H1 (cell line): ENCODE measurements around the gene MYO1D. TPM values are rescaled to one million over a fixed set of nuclear protein-coding genes. Genes with fewer than 3 reads are reported as not detected.

Source experiments
- CTCF ChIA-PET: fragments of 300-600 bp; sonication (Branson Sonifier 250); formaldehyde crosslinking; loops from one replicate; lab custom pipeline; 2021; ENCODE audit not compliant: partially characterized antibody; lab: Charles Lee
- POLR2A ChIA-PET: fragments of 300-600 bp; sonication (Branson Sonifier 250); formaldehyde crosslinking; loops from one replicate; lab custom pipeline; 2021; ENCODE audit warnings: inconsistent platforms; ENCODE audit not compliant: partially characterized antibody; lab: Charles Lee
- DNase-seq, 2 experiments: peaks; one replicate each; pipeline versions ENCODE4 v3.0.0 to v3.0.0-alpha.2; 2010 to 2022; ENCODE audit warnings: low spot score in 2 of 2, low read depth in 1 of 2, mixed read lengths in 1 of 2
- FAIRE-seq: peaks from 2 replicates; lab custom pipeline; 2011; peaks lifted over from hg19 to GRCh38; lab: Jason Lieb, UNC
- H2AFZ ChIP-seq: 2 replicates; pipeline ENCODE4 v1.8.1; 2012; ENCODE audit warnings: low read length, inconsistent platforms
- H2AK5ac ChIP-seq: 2 replicates; pipeline ENCODE4 v1.6.1; 2013; ENCODE audit warnings: low read depth, low read length
- H2BK120ac ChIP-seq: replicated peaks from 2 replicates; pipeline ENCODE3; 2013; ENCODE audit warnings: low read depth, low read length, inconsistent platforms
- H2BK12ac ChIP-seq: 2 replicates; pipeline ENCODE4 v1.6.1; 2013; ENCODE audit warnings: low read depth, low read length
- H2BK15ac ChIP-seq: 2 replicates; pipeline ENCODE4 v1.6.1; 2013; ENCODE audit warnings: low read length
- H2BK20ac ChIP-seq: 2 replicates; pipeline ENCODE4 v1.6.1; 2013; ENCODE audit warnings: low read length
- H2BK5ac ChIP-seq: 2 replicates; pipeline ENCODE4 v1.6.1; 2013; ENCODE audit warnings: low read depth, low read length
- H3K14ac ChIP-seq: 2 replicates; pipeline ENCODE4 v1.6.1; 2013; ENCODE audit warnings: inconsistent platforms; ENCODE audit not compliant: insufficient read length
- H3K18ac ChIP-seq: 2 replicates; pipeline ENCODE4 v1.6.1; 2013; ENCODE audit warnings: low read length; ENCODE audit errors: extremely low read depth
- H3K23ac ChIP-seq: 2 replicates; pipeline ENCODE4 v1.6.1; 2013; ENCODE audit warnings: inconsistent platforms; ENCODE audit not compliant: insufficient read length
- H3K23me2 ChIP-seq: 2 replicates; pipeline ENCODE4 v1.6.1; 2013; ENCODE audit warnings: low read depth, low read length
- H3K27ac ChIP-seq: 2 replicates; pipeline ENCODE4 v1.6.1; 2011; ENCODE audit warnings: low read depth, low read length, inconsistent platforms
- H3K27me3 ChIP-seq, 4 experiments: replicated peaks in 1 of 4; 1 replicate in 1 of 4; 2 replicates in 3 of 4; pipeline versions ENCODE4 v1.6.1 to v1.8.1; 2011 to 2013; ENCODE audit warnings: low read length in 3 of 4, mild to moderate bottlenecking in 3 of 4, inconsistent platforms in 2 of 4, mixed read lengths in 2 of 4, moderate library complexity in 1 of 4; ENCODE audit not compliant: control insufficient read depth in 3 of 4, insufficient read depth in 3 of 4; ENCODE audit errors: extremely low read depth in 1 of 4
- H3K36me3 ChIP-seq, 4 experiments: 2 replicates each; pipeline versions ENCODE4 v1.6.1 to v1.8.1; 2011 to 2013; ENCODE audit warnings: mild to moderate bottlenecking in 4 of 4, low read length in 3 of 4, moderate library complexity in 2 of 4, control low read depth in 1 of 4, inconsistent platforms in 1 of 4; ENCODE audit not compliant: insufficient read depth in 4 of 4, control insufficient read depth in 2 of 4
- H3K4ac ChIP-seq: replicated peaks from 2 replicates; pipeline ENCODE3; 2013; ENCODE audit warnings: low read length, low read depth, mixed read lengths, inconsistent platforms; ENCODE audit not compliant: insufficient read length
- H3K4me1 ChIP-seq, 4 experiments: replicated peaks in 1 of 4; 1 replicate in 1 of 4; 2 replicates in 3 of 4; pipeline versions ENCODE4 v1.6.1 to v1.8.1; 2011 to 2013; ENCODE audit warnings: low read length in 3 of 4, inconsistent platforms in 2 of 4, mixed read lengths in 1 of 4; ENCODE audit not compliant: insufficient read depth in 4 of 4, control insufficient read depth in 3 of 4
- H3K4me2 ChIP-seq, 2 experiments: 2 replicates each; pipeline versions ENCODE4 v1.6.1 to v1.8.1; 2011 to 2013; ENCODE audit warnings: low read depth in 2 of 2, low read length in 2 of 2, control low read depth in 1 of 2, inconsistent platforms in 1 of 2, mild to moderate bottlenecking in 1 of 2; ENCODE audit not compliant: insufficient read depth in 1 of 2
- H3K4me3 ChIP-seq, 4 experiments: fragments of 200-600, 300-600 bp in 1 of 4; sonication (generic), shearing (Covaris generic), sonication (Bioruptor Twin) in 1 of 4; 2 replicates each; pipeline versions ENCODE4 v1.5.1 to v1.8.1; 2011 to 2016; ENCODE audit warnings: low read length in 4 of 4, low read depth in 3 of 4, control low read depth in 2 of 4, inconsistent platforms in 2 of 4, mild to moderate bottlenecking in 2 of 4, mixed read lengths in 1 of 4, moderate library complexity in 1 of 4; ENCODE audit not compliant: insufficient read depth in 2 of 4; ENCODE audit errors: extremely low read depth in 1 of 4
- H3K56ac ChIP-seq: replicated peaks from 2 replicates; pipeline ENCODE3; 2013; ENCODE audit warnings: low read depth, mild to moderate bottlenecking, mixed read lengths, low read length, inconsistent platforms; ENCODE audit not compliant: insufficient read length
- H3K79me1 ChIP-seq: 2 replicates; pipeline ENCODE4 v1.6.1; 2013; ENCODE audit warnings: low read depth, low read length, control low read depth
- H3K79me2 ChIP-seq, 2 experiments: 2 replicates each; pipeline versions ENCODE4 v1.6.1 to v1.8.1; 2012 to 2013; ENCODE audit warnings: low read length in 2 of 2, mild to moderate bottlenecking in 2 of 2, inconsistent platforms in 1 of 2; ENCODE audit not compliant: insufficient read depth in 2 of 2, control insufficient read depth in 1 of 2
- H3K9ac ChIP-seq, 4 experiments: replicated peaks in 1 of 4; 1 replicate in 1 of 4; 2 replicates in 3 of 4; pipeline versions ENCODE4 v1.6.1 to v1.8.1; 2011 to 2013; ENCODE audit warnings: low read depth in 3 of 4, low read length in 3 of 4, control low read depth in 2 of 4, mild to moderate bottlenecking in 2 of 4, moderate library complexity in 2 of 4, inconsistent platforms in 1 of 4; ENCODE audit errors: extremely low read depth in 1 of 4
- H3K9me3 ChIP-seq, 2 experiments: 2 replicates each; pipeline versions ENCODE4 v1.6.1 to v1.8.1; 2012 to 2013; ENCODE audit warnings: mild to moderate bottlenecking in 2 of 2, moderate library complexity in 2 of 2, control low read depth in 1 of 2, inconsistent platforms in 1 of 2, low read depth in 1 of 2, low read length in 1 of 2, mixed read lengths in 1 of 2; ENCODE audit not compliant: insufficient read depth in 2 of 2
- H4K20me1 ChIP-seq, 2 experiments: replicated peaks in 1 of 2; 2 replicates each; pipeline versions ENCODE3 to v1.8.1; 2011 to 2013; ENCODE audit warnings: inconsistent platforms in 2 of 2, low read length in 2 of 2, mild to moderate bottlenecking in 1 of 2; ENCODE audit not compliant: insufficient read depth in 2 of 2, control insufficient read depth in 1 of 2
- H4K5ac ChIP-seq: 2 replicates; pipeline ENCODE4 v1.6.1; 2013; ENCODE audit warnings: low read length, low read depth, mixed read lengths, inconsistent platforms; ENCODE audit not compliant: insufficient read length
- H4K8ac ChIP-seq: 2 replicates; pipeline ENCODE4 v1.8.0; 2013; ENCODE audit warnings: mild to moderate bottlenecking, moderate library complexity, low read length, inconsistent platforms; ENCODE audit not compliant: insufficient read depth; ENCODE audit errors: extremely low read depth
- H4K91ac ChIP-seq: replicated peaks from 2 replicates; pipeline ENCODE3; 2013; ENCODE audit warnings: low read length, mixed read lengths, inconsistent platforms; ENCODE audit not compliant: insufficient read length
- BACH1 ChIP-seq: IDR thresholded peaks from 2 replicates; pipeline ENCODE4 v1.6.1; 2012; ENCODE audit warnings: low read length, improper control_type of control experiment
- CBX8 ChIP-seq: fragments of 300-800, 300-1000 bp; sonication (generic); IDR thresholded peaks from 2 replicates; pipeline ENCODE4 v1.7.1; 2016; ENCODE audit warnings: low read depth, low read length, borderline replicate concordance
- CREB1 ChIP-seq: IDR thresholded peaks from 2 replicates; pipeline ENCODE4 v1.6.1; 2012; ENCODE audit warnings: inconsistent platforms
- EGR1 ChIP-seq: IDR thresholded peaks from 2 replicates; pipeline ENCODE4 v1.6.1; 2011; ENCODE audit warnings: low read depth, low read length, borderline replicate concordance
- EP300 ChIP-seq, 2 experiments: IDR thresholded peaks; 1 replicate in 1 of 2; 2 replicates in 1 of 2; pipeline ENCODE4 v1.6.1; 2011 to 2012; ENCODE audit warnings: low read depth in 2 of 2, low read length in 2 of 2, mild to moderate bottlenecking in 2 of 2, borderline replicate concordance in 1 of 2, inconsistent platforms in 1 of 2, moderate library complexity in 1 of 2
- HDAC2 ChIP-seq, 2 experiments: fragments of 300-600 bp in 1 of 2; sonication (generic) in 1 of 2; IDR thresholded peaks; 2 replicates each; pipeline ENCODE4 v1.6.1; 2011 to 2012; ENCODE audit warnings: low read depth in 2 of 2, low read length in 2 of 2, mild to moderate bottlenecking in 2 of 2, moderate library complexity in 2 of 2, borderline replicate concordance in 1 of 2, inconsistent platforms in 1 of 2
- HDAC6 ChIP-seq: IDR thresholded peaks from one replicate; pipeline ENCODE4 v1.7.1; 2012; ENCODE audit warnings: low read depth, mild to moderate bottlenecking, inconsistent platforms, low read length, moderate library complexity
- SRF ChIP-seq: IDR thresholded peaks from 2 replicates; pipeline ENCODE4 v1.6.1; 2011; ENCODE audit warnings: mild to moderate bottlenecking, low read depth, low read length, moderate library complexity
- TBP ChIP-seq: IDR thresholded peaks from 2 replicates; pipeline ENCODE4 v1.6.1; 2011; ENCODE audit warnings: low read depth, low read length, improper control_type of control experiment
- YY1 ChIP-seq: IDR thresholded peaks from 2 replicates; pipeline ENCODE4 v1.6.1; 2011; ENCODE audit warnings: low read depth, mild to moderate bottlenecking, low read length
- WGBS, 2 experiments: shearing (Covaris generic) in 1 of 2; methylation state at CpG; one replicate each; pipeline versions ENCODE4 v1.1.6 to v1.1.7; 2013 to 2015; ENCODE audit warnings: low lambda C conversion rate in 2 of 2, mixed read lengths in 2 of 2, inconsistent platforms in 1 of 2, low coverage in 1 of 2, missing lambda C conversion rate in 1 of 2; ENCODE audit not compliant: insufficient replicate concordance in 2 of 2, insufficient coverage in 1 of 2, insufficient read length in 1 of 2; ENCODE audit errors: extremely low coverage in 1 of 2, missing lambda C conversion rate in 1 of 2; 5-methylcytosine and 5-hydroxymethylcytosine counted together
- polyA plus RNA-seq, 7 experiments: library from polyadenylated mRNA; depleted of rRNA in 3 of 7; stranded (reverse) in 5 of 7; unstranded in 2 of 7; fragments of >200 nt in 5 of 7; fragments of 200-250 nt in 2 of 7; gene quantifications; 1 replicate in 5 of 7; 2 replicates in 1 of 7; 4 replicates in 1 of 7; pipeline versions ENCODE4 v1.2.1 to v1.2.3, GENCODE V29; 2011 to 2013; ENCODE audit warnings: missing spikeins in 2 of 7, mixed read lengths in 2 of 7
- total RNA-seq: library from RNA; stranded (reverse); fragmentation: NEBNext Ultra II Directional; extraction: Animal tissue kit (Norgen Biotek cat#: 25700); gene quantifications from 2 replicates; pipeline ENCODE4 v1.2.1, GENCODE V29; 2021
- TF ChIP-seq, protein P1 (sequence below): IDR thresholded peaks from 2 replicates; pipeline ENCODE4 v1.6.1; 2012; ENCODE audit warnings: inconsistent platforms

The MYO1D gene
- total and polyA plus RNA-seq, 2 of the 8 experiments (the other 6 are each of a cell fraction or from before 2014, with no cell fraction given) = 6.5 to 25.4 TPM

DNA sequence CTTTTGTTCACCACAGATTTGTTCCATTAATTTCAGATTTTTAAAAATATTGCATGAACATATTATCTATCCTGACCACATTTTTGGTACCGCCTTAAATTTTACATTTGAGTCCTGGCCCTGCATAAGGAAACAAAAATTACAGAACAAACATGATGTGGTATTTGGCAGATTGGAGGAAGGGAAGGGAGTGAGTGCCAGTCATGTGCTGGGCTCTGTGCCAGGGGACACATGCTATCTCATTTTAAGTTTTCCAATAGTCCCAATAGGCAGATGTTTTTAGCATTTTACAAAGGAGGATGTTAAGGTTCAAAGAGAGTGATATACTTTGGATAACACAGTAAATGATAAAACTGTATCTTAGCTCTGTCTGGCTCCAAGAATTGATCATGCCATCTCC, 205.0 kb downstream of the MYO1D start:
- Histone ChIP-seq H3K9ac (no peak overlapping the region), H3K23ac (no peak overlapping the region), H3K27me3 (no peaks in the 10 kb centered on the region), H3K14ac (no peak overlapping the region), H4K91ac (no peak overlapping the region), H3K56ac (no peak overlapping the region), H3K18ac (no peak overlapping the region), H3K4ac (no peak overlapping the region), H3K23me2 (no peaks in the 10 kb centered on the region), H3K36me3 (no peaks in the 10 kb centered on the region), H2AK5ac (no peak overlapping the region), H2BK15ac (no peak overlapping the region), H4K5ac (no peak overlapping the region), H2AFZ (no peak overlapping the region), H4K8ac (no peak overlapping the region), H2BK5ac (no peak overlapping the region), H3K4me2 (no peak overlapping the region), H3K4me3 (no peak overlapping the region), H3K79me1 (no peaks in the 10 kb centered on the region), H2BK120ac (no peak overlapping the region), H3K79me2 (no peaks in the 10 kb centered on the region), H3K4me1 (no peaks in the 10 kb centered on the region; a peak in 1 of 7 replicates), H4K20me1 (no peaks in the 10 kb centered on the region), H3K9me3 (0 out of 4 replicates have a peak, but pooled peaks cover 0 to 3% of the 10 kb centered on the region in 2 experiments), H2BK12ac (no peak overlapping the region), H2BK20ac (no peak overlapping the region), H3K27ac (no peak overlapping the region)
- 93% methylated on average over 1 of the region's 1 CpG; no CpG with 5 or more reads in 1 of the 2 experiments for WGBS, 2 experiments
- DNase-seq (no peak), FAIRE-seq (no peak)
- ChIA-PET POLR2A (no interaction called here), CTCF (interaction anchor here (1.3 to 3.5 kb wide), 2 partner anchors 13 to 83 kb away, joined by 4 to 20 read pairs; no protein-coding TSS in a partner anchor)
- TF ChIP-seq, protein P1, sequence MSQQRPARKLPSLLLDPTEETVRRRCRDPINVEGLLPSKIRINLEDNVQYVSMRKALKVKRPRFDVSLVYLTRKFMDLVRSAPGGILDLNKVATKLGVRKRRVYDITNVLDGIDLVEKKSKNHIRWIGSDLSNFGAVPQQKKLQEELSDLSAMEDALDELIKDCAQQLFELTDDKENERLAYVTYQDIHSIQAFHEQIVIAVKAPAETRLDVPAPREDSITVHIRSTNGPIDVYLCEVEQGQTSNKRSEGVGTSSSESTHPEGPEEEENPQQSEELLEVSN = no peak
- no peak for TF ChIP-seq TBP
- TF ChIP-seq SRF = no peak
- TF ChIP-seq CBX8 = no peak
- TF ChIP-seq BACH1 = no peak
- no peak for TF ChIP-seq HDAC6
- TF ChIP-seq CREB1 = no peak
- no peak for TF ChIP-seq EP300 (IDR thresholded peaks at IDR 0.05; ENCODE audit: borderline replicate concordance in 1 of 2, low read depth in 2 of 2, low read length in 2 of 2)
- TF ChIP-seq HDAC2 (IDR thresholded peaks at IDR 0.05; ENCODE audit: borderline replicate concordance in 1 of 2, low read depth in 2 of 2, low read length in 2 of 2) = no peak
- no peak for TF ChIP-seq EGR1
- no peak for TF ChIP-seq YY1
